GM23248 (cell line): ENCODE results near the gene SLU7. TPM values are rescaled to one million over a fixed set of nuclear protein-coding genes. Genes with fewer than 3 reads are reported as not detected.
"Not testable (repeated sequence)": the region's sequence is repeated elsewhere in the genome, so short reads cannot be mapped to it uniquely, and the experiment has no call there.

Experiments
- DNase-seq: peaks from one replicate; pipeline ENCODE4 v3.0.0-alpha.2; 2015
- H2AFZ ChIP-seq: fragments of 200-600 bp; sonication (generic); 2 replicates; pipeline ENCODE4 v1.6.1; 2016; ENCODE audit warnings: antibody characterized with exemption
- H3F3A ChIP-seq: fragments of 200-600 bp; sonication (generic); 2 replicates; pipeline ENCODE4 v1.6.1; 2016; ENCODE audit warnings: mild to moderate bottlenecking, antibody characterized with exemption, mixed run types; ENCODE audit not compliant: insufficient read depth
- H3K27ac ChIP-seq: fragments of 200-600 bp; sonication (generic); 2 replicates; pipeline ENCODE4 v1.5.1; 2016; ENCODE audit warnings: mild to moderate bottlenecking
- H3K27me3 ChIP-seq: fragments of 200-600 bp; sonication (generic); replicated peaks from 2 replicates; pipeline ENCODE4 v1.6.1; 2016; ENCODE audit warnings: mild to moderate bottlenecking; ENCODE audit not compliant: insufficient read depth
- H3K36me3 ChIP-seq: fragments of 200-600 bp; sonication (generic); 2 replicates; pipeline ENCODE4 v1.6.1; 2016; ENCODE audit warnings: low read depth, mild to moderate bottlenecking
- H3K4me1 ChIP-seq: fragments of 200-600 bp; sonication (generic); 2 replicates; pipeline ENCODE4 v1.6.1; 2016; ENCODE audit warnings: mild to moderate bottlenecking; ENCODE audit not compliant: insufficient read depth
- H3K4me2 ChIP-seq: fragments of 200-600 bp; sonication (generic); one replicate; pipeline ENCODE4 v1.6.1; 2016; ENCODE audit warnings: mild to moderate bottlenecking; ENCODE audit not compliant: unreplicated experiment
- H3K4me3 ChIP-seq: fragments of 200-600 bp; sonication (generic); 2 replicates; pipeline ENCODE4 v1.5.1; 2016; ENCODE audit warnings: mild to moderate bottlenecking
- H3K79me2 ChIP-seq: fragments of 200-600 bp; sonication (generic); 2 replicates; pipeline ENCODE4 v1.6.1; 2016; ENCODE audit warnings: mild to moderate bottlenecking; ENCODE audit not compliant: insufficient read depth
- H3K9ac ChIP-seq: fragments of 200-600 bp; sonication (generic); 2 replicates; pipeline ENCODE4 v1.6.1; 2016; ENCODE audit warnings: mild to moderate bottlenecking
- H3K9me2 ChIP-seq: fragments of 200-600 bp; sonication (generic); 2 replicates; pipeline ENCODE4 v1.6.1; 2016; ENCODE audit warnings: mixed run types, mild to moderate bottlenecking, moderate library complexity; ENCODE audit not compliant: insufficient read depth
- H3K9me3 ChIP-seq: fragments of 200-600 bp; sonication (generic); one replicate; pipeline ENCODE4 v1.6.1; 2017; ENCODE audit warnings: low read depth
- H4K20me1 ChIP-seq: fragments of 200-600 bp; sonication (generic); 2 replicates; pipeline ENCODE4 v1.6.0; 2016; ENCODE audit not compliant: insufficient read depth
- EZH2 ChIP-seq: fragments of 200-600 bp; sonication (generic); IDR thresholded peaks from 2 replicates; pipeline ENCODE4 v1.6.1; 2018; ENCODE audit warnings: antibody characterized with exemption, mild to moderate bottlenecking; ENCODE audit not compliant: insufficient read depth, poor library complexity, severe bottlenecking
- EZH2phosphoT487 ChIP-seq: fragments of 200-600 bp; sonication (generic); IDR thresholded peaks from 2 replicates; pipeline ENCODE4 v1.6.1; 2018; ENCODE audit warnings: antibody characterized with exemption, moderate library complexity, mild to moderate bottlenecking, low read depth; ENCODE audit not compliant: insufficient read depth
- WGBS, 2 experiments: methylation state at CpG; one replicate each; pipeline ENCODE4 v1.1.6; 2015 to 2017; ENCODE audit warnings: low lambda C conversion rate in 2 of 2, low coverage in 1 of 2; ENCODE audit errors: missing lambda C conversion rate in 2 of 2; 5-methylcytosine and 5-hydroxymethylcytosine counted together
- in situ Hi-C: fragments of 300-500 bp; cut with MboI; formaldehyde crosslinking; loops from 2 replicates; pipeline ENCODE4 v1.15.0; 2020
- polyA plus RNA-seq: library from polyadenylated mRNA; unstranded; fragments of >200 nt; fragmentation: Nextera tagmentation; extraction: Ambion mirVana; gene quantifications from 2 replicates; pipeline ENCODE4 v1.2.1, GENCODE V29; 2016
- total RNA-seq: library from RNA; depleted of rRNA; stranded (reverse); fragments of >200 nt; shearing (Covaris generic); gene quantifications from 2 replicates; pipeline ENCODE4 v1.2.3, GENCODE V29; 2014

Gene SLU7
- total and polyA plus RNA-seq, 2 experiments from 2014 or later, result 32.1 to 54.3 TPM

GRCh38 chr5:160437271-160437670 lies 18.4 kb upstream of the SLU7 start:
- Histone ChIP-seq H3K27ac (no peak overlapping the region), H3K9me3 (no peaks in the 10 kb centered on the region), H3K4me3 (no peak overlapping the region), H4K20me1 (no peaks in the 10 kb centered on the region), H3K27me3 (peaks cover 8% of the 10 kb centered on the region; the same call in 1 of the 2 replicates), H3K79me2 (no peaks in the 10 kb centered on the region), H2AFZ (no peak overlapping the region), H3K9me2 (no peaks in the 10 kb centered on the region), H3F3A (no peaks in the 10 kb centered on the region), H3K36me3 (no peaks in the 10 kb centered on the region), H3K9ac (no peak overlapping the region), H3K4me1 (peaks cover 7% of the 10 kb centered on the region), H3K4me2 (no peak overlapping the region)
- DNase-seq, result no peak
- no peak for TF ChIP-seq EZH2
- no peak for TF ChIP-seq EZH2phosphoT487
- in situ Hi-C loops, result no loop called here

GRCh38 chr5:160436661-160437060 lies 17.8 kb upstream of the SLU7 start:
- in situ Hi-C loops, DNase-seq: not testable (repeated sequence)

GRCh38 chr5:160436017-160436416 lies 17.1 kb upstream of the SLU7 start:
- in situ Hi-C loops, result no loop called here
- H3K27me3 ChIP-seq, result peaks cover 8% of the 10 kb centered on the region; the same call in 1 of the 2 replicates
- H3K9me2 ChIP-seq, result no peaks in the 10 kb centered on the region
- no peaks in the 10 kb centered on the region for H3K79me2 ChIP-seq
- H3K4me1 ChIP-seq, result peaks cover 7% of the 10 kb centered on the region
- no peaks in the 10 kb centered on the region for H3K36me3 ChIP-seq
- no peak overlapping the region for H2AFZ ChIP-seq
- H3K27ac ChIP-seq, result no peak overlapping the region
- DNase-seq, result no peak
- H3K4me2 ChIP-seq, result no peak overlapping the region
- WGBS, 2 experiments, result 90 to 91% methylated on average over 4 of the region's 4 CpGs
- no peaks in the 10 kb centered on the region for H3F3A ChIP-seq
- TF ChIP-seq EZH2phosphoT487, result no peak
- no peak for TF ChIP-seq EZH2
- H4K20me1 ChIP-seq, result no peaks in the 10 kb centered on the region
- H3K9me3 ChIP-seq, result no peaks in the 10 kb centered on the region
- no peak overlapping the region for H3K9ac ChIP-seq
- no peak overlapping the region for H3K4me3 ChIP-seq

More at GRCh38 chr5:160436661-160437060, 17.8 kb upstream of the SLU7 start:
- H3K9me3 ChIP-seq, H3K4me2 ChIP-seq, H3K27ac ChIP-seq, H3K4me3 ChIP-seq, H3K27me3 ChIP-seq, H3K36me3 ChIP-seq, H4K20me1 ChIP-seq, H3K79me2 ChIP-seq, H3K9ac ChIP-seq, H3K9me2 ChIP-seq, H2AFZ ChIP-seq, H3F3A ChIP-seq, H3K4me1 ChIP-seq: not testable (repeated sequence)
- WGBS, 2 experiments, result 43 to 46% methylated on average over 6 of the region's 6 CpGs

- no peak overlapping the region for H3K4me3 ChIP-seq
- peaks cover 8% of the 10 kb centered on the region; the same call in 1 of the 2 replicates for H3K27me3 ChIP-seq
- no peak overlapping the region for H3K9ac ChIP-seq
- in situ Hi-C loops, result no loop called here
- H3K79me2 ChIP-seq, result no peaks in the 10 kb centered on the region
- H2AFZ ChIP-seq, result no peak overlapping the region
- H3K9me2 ChIP-seq, result no peaks in the 10 kb centered on the region
- TF ChIP-seq EZH2phosphoT487 (no peak), EZH2 (no peak)
- no peaks in the 10 kb centered on the region for H3F3A ChIP-seq
- no peaks in the 10 kb centered on the region for H4K20me1 ChIP-seq
- DNase-seq, result no peak
- H3K9me3 ChIP-seq, result no peaks in the 10 kb centered on the region
- H3K36me3 ChIP-seq, result no peaks in the 10 kb centered on the region
- H3K27ac ChIP-seq, result no peak overlapping the region
- peaks cover 7% of the 10 kb centered on the region for H3K4me1 ChIP-seq
- no peak overlapping the region for H3K4me2 ChIP-seq
- 81 to 90% methylated on average over 1 of the region's 1 CpG for WGBS, 2 experiments
These were observed 16.7 kb upstream of the SLU7 start for GRCh38 chr5:160435532-160435931.

- peaks cover 7% of the 10 kb centered on the region for H3K4me1 ChIP-seq
- H3K4me2 ChIP-seq, result no peak overlapping the region
- no peak for DNase-seq
- H3K9me2 ChIP-seq, result no peaks in the 10 kb centered on the region
- H3K9me3 ChIP-seq, result no peaks in the 10 kb centered on the region
- 55 to 69% methylated on average over 9 of the region's 9 CpGs for WGBS, 2 experiments
- no peaks in the 10 kb centered on the region for H3K79me2 ChIP-seq
- no peak overlapping the region for H3K27ac ChIP-seq
- no peak overlapping the region for H3K9ac ChIP-seq
- H2AFZ ChIP-seq, result no peak overlapping the region
- in situ Hi-C loops, result no loop called here
- H3K4me3 ChIP-seq, result no peak overlapping the region
- H4K20me1 ChIP-seq, result no peaks in the 10 kb centered on the region
- no peaks in the 10 kb centered on the region for H3K36me3 ChIP-seq
- peaks cover 8% of the 10 kb centered on the region; the same call in 1 of the 2 replicates for H3K27me3 ChIP-seq
- TF ChIP-seq EZH2phosphoT487 (no peak), EZH2 (no peak)
- no peaks in the 10 kb centered on the region for H3F3A ChIP-seq
These were observed 15.2 kb upstream of the SLU7 start for GRCh38 chr5:160434022-160434531.
